HG03342 (cell line): ENCODE results near the gene CCDC177.

Experiments used
- ATAC-seq: cut with Tn5 transposase; IDR thresholded peaks from one replicate; pipeline ENCODE4 v1.9.1; 2021; ENCODE audit warnings: mild to moderate bottlenecking, moderate library complexity; ENCODE audit not compliant: unreplicated experiment

CCDC177 gene

GRCh38 chr14:69574263-69574953 is at the start of gene CCDC177:
TSS of gene CCDC177 (minus strand) at chr14:69574871. CDS start at chr14:69573622, 1,249 bp downstream.
- ATAC-seq: no peak

GRCh38 chr14:69624136-69624535 is 49.5 kb upstream of the CCDC177 start:
- no peak for ATAC-seq

- no peak for ATAC-seq
Observed at GRCh38 chr14:69620981-69621380, 46.3 kb upstream of the CCDC177 start.

- ATAC-seq: no peak
Observed at GRCh38 chr14:69620211-69620611, 45.5 kb upstream of the CCDC177 start.

GRCh38 chr14:69619012-69619411 is 44.3 kb upstream of the CCDC177 start:
- no peak for ATAC-seq

GRCh38 chr14:69617796-69618195 is 43.1 kb upstream of the CCDC177 start:
- no peak for ATAC-seq

GRCh38 chr14:69616408-69616773 is 41.7 kb upstream of the CCDC177 start:
- no peak for ATAC-seq

GRCh38 chr14:69615496-69616407 is 41.1 kb upstream of the CCDC177 start:
- peak; percentile 51 for ATAC-seq

GRCh38 chr14:69615121-69615495 is 40.4 kb upstream of the CCDC177 start:
- ATAC-seq: no peak

- ATAC-seq: no peak
Observed at GRCh38 chr14:69614592-69614991, 39.9 kb upstream of the CCDC177 start.

GRCh38 chr14:69613312-69614073 is 38.8 kb upstream of the CCDC177 start:
- no peak for ATAC-seq

- no peak for ATAC-seq
Observed at GRCh38 chr14:69612783-69613130, 38.1 kb upstream of the CCDC177 start.

- ATAC-seq: peak; percentile 12
Observed at GRCh38 chr14:69612014-69612782, 37.5 kb upstream of the CCDC177 start.

GRCh38 chr14:69611172-69612013 is 36.7 kb upstream of the CCDC177 start, which contains the start of gene SUSD6:
TSS of gene SUSD6 (plus strand) at chr14:69611596. CDS start at chr14:69658593, 46,997 bp downstream.
- ATAC-seq: peak; percentile 56

GRCh38 chr14:69610874-69611171 is 36.2 kb upstream of the CCDC177 start:
- ATAC-seq: no peak

- no peak for ATAC-seq
Observed at GRCh38 chr14:69610020-69610873, 35.6 kb upstream of the CCDC177 start.

GRCh38 chr14:69606258-69607184 is 31.9 kb upstream of the CCDC177 start:
- no peak for ATAC-seq

- ATAC-seq: no peak
Observed at GRCh38 chr14:69605738-69606137, 31.1 kb upstream of the CCDC177 start.
